ENCODE results near the gene TACR1.

DNA sequence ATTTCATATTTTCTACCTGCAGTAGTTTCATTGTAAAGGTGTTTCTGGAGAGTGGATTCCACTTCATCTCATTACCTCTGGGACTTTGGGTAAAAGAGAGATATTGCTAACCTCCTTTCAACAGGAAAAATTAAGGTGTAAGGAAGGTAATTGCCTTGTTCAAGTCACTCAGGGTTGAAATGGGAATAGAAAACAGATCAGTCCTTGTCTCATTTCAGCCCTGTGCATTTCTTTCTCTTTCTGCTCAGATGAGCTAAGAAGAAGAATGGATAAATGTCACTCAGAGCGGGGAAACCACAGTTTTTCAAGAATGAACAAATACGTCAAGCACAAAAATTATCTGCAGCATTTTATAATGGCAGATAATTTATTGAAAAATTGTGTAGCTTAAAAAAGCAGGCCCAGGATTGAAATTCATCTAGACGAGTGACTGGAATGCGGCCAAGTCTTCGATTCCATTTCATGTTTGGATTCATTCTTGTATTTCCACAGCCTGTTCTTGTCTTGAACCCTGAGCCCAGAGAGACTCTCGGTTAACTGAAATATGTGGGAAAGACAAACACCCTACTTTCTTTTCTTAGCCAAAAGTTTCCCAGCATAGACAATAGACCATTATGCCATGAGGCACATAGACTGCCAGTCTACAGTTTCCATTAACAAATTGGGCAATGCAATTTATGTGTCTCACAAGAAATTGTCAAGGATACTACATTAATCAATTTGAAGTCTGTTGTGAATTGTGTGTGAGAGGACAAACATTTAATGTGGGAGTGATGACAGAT, 133.0 kb downstream of the TACR1 start:
- TF ChIP-seq POLR2A (IDR thresholded peaks at IDR 0.05; ENCODE audit: low read depth, low read length) (no peak), CHD1 (IDR thresholded peaks at IDR 0.05; ENCODE audit: low read depth, low read length) (no peak), RFX5 (IDR thresholded peaks at IDR 0.05; ENCODE audit: low read depth, low read length) (no peak), MAFK (IDR thresholded peaks at IDR 0.05; ENCODE audit: low read depth, low read length) (no peak), BHLHE40 (IDR thresholded peaks at IDR 0.05; ENCODE audit: low read depth, low read length) (no peak), NFE2L2 (IDR thresholded peaks at IDR 0.05; ENCODE audit: low read depth, low read length) (no peak), RCOR1 (IDR thresholded peaks at IDR 0.05; ENCODE audit: insufficient replicate concordance, low read length) (no peak)
- TF ChIP-seq, protein P1, sequence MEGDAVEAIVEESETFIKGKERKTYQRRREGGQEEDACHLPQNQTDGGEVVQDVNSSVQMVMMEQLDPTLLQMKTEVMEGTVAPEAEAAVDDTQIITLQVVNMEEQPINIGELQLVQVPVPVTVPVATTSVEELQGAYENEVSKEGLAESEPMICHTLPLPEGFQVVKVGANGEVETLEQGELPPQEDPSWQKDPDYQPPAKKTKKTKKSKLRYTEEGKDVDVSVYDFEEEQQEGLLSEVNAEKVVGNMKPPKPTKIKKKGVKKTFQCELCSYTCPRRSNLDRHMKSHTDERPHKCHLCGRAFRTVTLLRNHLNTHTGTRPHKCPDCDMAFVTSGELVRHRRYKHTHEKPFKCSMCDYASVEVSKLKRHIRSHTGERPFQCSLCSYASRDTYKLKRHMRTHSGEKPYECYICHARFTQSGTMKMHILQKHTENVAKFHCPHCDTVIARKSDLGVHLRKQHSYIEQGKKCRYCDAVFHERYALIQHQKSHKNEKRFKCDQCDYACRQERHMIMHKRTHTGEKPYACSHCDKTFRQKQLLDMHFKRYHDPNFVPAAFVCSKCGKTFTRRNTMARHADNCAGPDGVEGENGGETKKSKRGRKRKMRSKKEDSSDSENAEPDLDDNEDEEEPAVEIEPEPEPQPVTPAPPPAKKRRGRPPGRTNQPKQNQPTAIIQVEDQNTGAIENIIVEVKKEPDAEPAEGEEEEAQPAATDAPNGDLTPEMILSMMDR (conservative IDR thresholded peaks at IDR 0.05; ENCODE audit: low read depth, low read length) = no peak
- TF ChIP-seq, protein P2, sequence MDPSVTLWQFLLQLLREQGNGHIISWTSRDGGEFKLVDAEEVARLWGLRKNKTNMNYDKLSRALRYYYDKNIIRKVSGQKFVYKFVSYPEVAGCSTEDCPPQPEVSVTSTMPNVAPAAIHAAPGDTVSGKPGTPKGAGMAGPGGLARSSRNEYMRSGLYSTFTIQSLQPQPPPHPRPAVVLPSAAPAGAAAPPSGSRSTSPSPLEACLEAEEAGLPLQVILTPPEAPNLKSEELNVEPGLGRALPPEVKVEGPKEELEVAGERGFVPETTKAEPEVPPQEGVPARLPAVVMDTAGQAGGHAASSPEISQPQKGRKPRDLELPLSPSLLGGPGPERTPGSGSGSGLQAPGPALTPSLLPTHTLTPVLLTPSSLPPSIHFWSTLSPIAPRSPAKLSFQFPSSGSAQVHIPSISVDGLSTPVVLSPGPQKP (IDR thresholded peaks at IDR 0.05; ENCODE audit: borderline replicate concordance, low read depth, low read length) = no peak
- TF ChIP-seq, protein P3, sequence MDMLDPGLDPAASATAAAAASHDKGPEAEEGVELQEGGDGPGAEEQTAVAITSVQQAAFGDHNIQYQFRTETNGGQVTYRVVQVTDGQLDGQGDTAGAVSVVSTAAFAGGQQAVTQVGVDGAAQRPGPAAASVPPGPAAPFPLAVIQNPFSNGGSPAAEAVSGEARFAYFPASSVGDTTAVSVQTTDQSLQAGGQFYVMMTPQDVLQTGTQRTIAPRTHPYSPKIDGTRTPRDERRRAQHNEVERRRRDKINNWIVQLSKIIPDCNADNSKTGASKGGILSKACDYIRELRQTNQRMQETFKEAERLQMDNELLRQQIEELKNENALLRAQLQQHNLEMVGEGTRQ (IDR thresholded peaks at IDR 0.05; ENCODE audit: low read depth, low read length) = no peak
